Right ventricle myocardium inferior (tissue), 1 donor: ENCODE measurements around the gene PLA2G4D. TPM values are rescaled to one million over a fixed set of nuclear protein-coding genes. Genes with fewer than 3 reads are reported as not detected.
"Not testable (repeated sequence)": the region's sequence is repeated elsewhere in the genome, so short reads cannot be mapped to it uniquely, and the experiment has no call there.

Experiments used
- ATAC-seq: fragments of 200-7000 bp; cut with Tn5 transposase; one replicate; pipeline ENCODE4 v1.9.1; 2020; ENCODE audit warnings: mild to moderate bottlenecking, moderate library complexity
- DNase-seq: peaks from one replicate; pipeline ENCODE4 v3.0.0; 2021; ENCODE audit errors: missing footprints
- intact Hi-C: fragments of 100-400 bp; cut with DNase I; formaldehyde crosslinking; loops from one replicate; pipeline ENCODE4 v1.11.0; 2022
- total RNA-seq: library from RNA; stranded (reverse); fragmentation: NEBNext Ultra II Directional; extraction: Animal tissue kit (Norgen Biotek cat#: 25700); gene quantifications from one replicate; pipeline ENCODE4 v1.2.1, GENCODE V29; 2021
- donor health status: DM: no; HTN: yes; CAD: no; lungs with severe emphysema.

PLA2G4D gene
- total RNA-seq, 1 donor from 2014 or later = not detected

DNA sequence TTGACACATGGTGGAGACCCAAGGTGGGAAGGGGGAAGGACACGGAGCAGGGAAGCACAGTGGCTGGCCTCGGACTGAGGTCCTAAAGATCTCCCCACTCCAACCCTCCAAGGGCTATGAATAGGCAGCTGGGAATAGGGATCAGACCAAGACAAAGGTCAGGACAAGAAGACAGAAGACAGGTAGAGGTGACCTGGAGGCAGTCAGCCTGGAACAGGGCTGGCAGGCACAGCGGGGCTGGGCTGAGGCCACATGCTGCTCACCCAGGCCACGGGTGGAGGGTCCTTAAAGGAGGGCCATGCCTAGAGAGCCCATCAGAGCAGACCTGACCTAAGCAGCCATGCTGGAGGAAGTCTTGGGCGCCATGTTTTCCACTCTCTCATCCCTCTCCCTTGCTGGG lies 2.7 kb upstream of the PLA2G4D start:
- DNase-seq = no peak
- intact Hi-C loops = no loop called here

DNA sequence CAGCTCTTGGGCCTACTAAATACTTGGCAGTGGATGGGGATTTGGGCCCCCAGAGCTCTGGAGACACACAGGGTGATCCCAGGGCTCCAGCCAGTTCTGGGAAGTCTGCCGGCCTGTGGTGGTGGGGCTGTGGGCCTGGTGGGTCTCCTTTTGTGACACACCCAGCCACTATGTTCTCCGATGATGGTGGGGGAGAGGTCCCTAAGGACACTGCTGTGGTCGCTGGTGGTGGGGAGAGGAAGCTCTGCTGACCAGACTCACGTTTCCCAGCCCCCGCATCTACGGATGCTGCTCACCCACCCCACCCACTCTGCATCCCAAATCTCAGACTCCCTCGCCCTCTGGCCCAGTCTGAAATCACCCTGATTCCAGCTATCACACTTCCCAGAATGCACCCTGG lies 396 bp downstream of the PLA2G4D start:
- DNase-seq (no peak), ATAC-seq (no peak)
- intact Hi-C loops = no loop called here

More for the DNA sequence above, 2.7 kb upstream of the PLA2G4D start:
- no peak for ATAC-seq

DNA sequence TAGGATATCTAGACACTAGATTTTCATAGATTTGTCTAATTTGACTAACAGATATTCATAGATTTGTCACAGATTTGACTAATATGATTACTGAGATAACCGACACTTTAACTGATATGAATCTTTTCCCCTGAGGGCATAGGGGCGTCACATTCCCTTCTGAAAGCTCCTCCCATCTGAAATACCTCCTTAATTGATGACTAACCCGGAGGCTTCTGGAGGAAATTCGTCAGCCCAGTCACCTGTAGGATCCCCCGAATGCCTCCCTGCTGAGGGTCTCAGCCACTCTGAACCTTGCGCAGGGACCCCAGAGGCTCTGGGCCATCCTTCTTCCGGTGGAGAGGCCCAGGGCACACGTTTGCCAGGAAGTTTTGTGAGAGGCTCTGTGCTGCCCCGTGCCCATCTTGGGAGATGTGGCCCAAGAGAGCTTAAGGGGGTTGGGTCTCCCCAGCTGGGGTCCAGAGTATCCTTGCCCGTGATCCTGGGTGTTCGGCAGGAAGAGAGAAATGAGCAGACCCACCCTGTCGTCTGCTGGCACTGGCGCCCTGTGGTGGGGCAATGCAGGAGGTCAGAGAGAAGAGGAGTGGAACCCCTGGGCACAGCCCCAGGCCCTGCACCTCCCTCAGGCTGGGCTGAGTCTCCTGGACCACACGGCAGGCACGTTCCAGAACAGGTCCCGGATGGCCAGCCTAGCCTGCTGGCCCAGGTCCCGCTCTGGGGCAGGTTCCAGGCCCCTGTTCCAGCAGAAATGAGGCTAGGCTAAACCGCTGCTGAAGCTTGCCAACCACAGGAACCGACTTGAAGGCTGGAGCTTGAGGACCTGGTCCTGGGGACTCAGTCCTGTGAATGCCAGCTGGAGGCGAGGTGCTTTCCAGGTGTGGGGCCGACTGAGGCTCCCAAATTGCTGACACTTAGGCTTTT lies 1.7 kb downstream of the PLA2G4D start:
- intact Hi-C loops = no loop called here
- DNase-seq = no peak
- peak; percentile 92 for ATAC-seq

DNA sequence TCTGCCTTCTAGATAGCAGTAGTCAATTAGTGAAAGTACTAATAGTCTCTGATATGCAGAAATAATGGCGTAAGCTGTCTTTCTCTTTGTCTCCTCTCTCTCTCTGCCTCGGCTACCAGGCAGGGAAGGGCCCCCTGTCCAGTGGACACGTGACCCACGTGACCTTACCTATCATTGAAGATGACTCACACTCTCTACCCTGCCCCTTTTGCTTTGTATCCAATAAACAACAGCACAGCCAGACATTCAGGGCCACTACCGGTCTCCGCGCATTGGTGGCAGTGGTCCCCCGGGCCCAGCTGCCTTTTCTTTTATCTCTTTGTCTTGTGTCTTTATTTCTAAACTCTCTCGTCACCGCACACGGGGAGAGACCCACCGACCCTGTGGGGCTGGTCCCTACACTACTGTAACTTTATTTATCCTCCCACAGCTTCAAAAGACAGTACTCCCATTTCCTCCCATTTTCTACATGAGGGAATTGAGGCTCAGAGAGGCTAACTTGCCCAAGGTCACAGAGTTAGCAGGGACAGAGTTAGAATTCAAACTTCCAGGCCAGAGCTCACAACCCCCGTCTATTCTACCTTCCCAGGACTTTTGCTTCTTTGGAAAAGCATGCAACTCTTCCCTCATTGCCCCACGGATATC lies 2.5 kb downstream of the PLA2G4D start:
- intact Hi-C loops = not testable (repeated sequence)

DNA sequence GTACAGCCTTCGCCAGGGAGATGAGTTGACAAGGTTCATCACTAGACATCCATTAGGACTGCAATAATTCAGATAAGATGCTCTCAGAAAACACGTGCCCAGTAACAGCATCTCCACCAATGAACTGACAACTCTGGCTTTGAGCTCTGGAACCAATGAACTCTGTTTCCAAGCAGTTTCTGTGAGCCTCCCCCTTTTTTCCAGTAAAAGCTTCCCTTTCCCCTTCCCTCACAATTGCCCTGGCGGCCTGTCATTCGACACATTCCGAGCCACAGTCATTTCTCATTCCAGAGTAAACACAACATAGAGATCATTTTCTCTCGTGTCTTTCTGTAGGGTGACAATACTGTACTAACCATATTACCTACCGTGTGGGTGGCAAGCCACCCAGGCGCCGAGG lies 3.6 kb downstream of the PLA2G4D start:
- DNase-seq (no peak), ATAC-seq (no peak)
- intact Hi-C loops = no loop called here

More for the DNA sequence above, 2.5 kb downstream of the PLA2G4D start:
- not testable (repeated sequence) for ATAC-seq, DNase-seq

DNA sequence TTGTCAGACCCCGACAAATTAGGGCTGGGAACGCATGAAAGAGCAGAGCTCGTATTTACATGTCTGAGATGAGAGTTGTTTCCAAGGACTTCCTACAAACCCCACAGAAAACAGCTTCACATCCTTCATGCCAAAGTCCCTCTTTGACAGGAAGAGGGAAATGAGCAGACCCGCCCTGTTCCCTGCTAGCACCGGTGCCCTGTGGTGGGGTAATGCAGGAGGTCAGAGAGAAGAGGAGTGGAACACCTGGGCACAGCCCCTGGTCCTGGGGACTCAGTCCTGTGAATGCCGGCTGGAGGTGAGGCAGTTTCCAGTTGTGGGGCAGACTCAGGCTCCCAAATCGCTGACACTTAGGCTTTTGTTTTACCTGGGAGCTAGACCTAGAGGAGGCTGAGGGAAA lies 4.0 kb downstream of the PLA2G4D start:
- no peak for ATAC-seq
- intact Hi-C loops = no loop called here
- no peak for DNase-seq

DNA sequence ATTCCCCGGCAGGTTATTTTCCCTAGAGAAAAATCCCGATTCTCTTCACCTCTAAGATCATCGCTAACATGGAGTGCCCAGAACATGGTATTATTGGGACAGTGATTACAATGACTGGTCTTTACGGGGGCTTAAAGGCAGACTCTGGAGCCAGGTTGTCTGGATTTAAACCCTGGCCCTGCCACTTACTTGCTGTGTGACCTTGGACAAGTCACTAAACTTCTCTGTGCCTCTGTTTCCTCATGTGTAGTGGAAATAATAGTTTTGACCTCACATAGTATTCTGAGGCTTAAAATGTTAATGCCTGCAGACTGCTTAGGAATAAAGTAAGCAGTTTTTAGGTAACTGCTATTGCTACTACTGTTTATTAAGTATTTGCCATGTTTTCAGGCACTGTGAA lies 4.4 kb downstream of the PLA2G4D start:
- intact Hi-C loops = no loop called here

DNA sequence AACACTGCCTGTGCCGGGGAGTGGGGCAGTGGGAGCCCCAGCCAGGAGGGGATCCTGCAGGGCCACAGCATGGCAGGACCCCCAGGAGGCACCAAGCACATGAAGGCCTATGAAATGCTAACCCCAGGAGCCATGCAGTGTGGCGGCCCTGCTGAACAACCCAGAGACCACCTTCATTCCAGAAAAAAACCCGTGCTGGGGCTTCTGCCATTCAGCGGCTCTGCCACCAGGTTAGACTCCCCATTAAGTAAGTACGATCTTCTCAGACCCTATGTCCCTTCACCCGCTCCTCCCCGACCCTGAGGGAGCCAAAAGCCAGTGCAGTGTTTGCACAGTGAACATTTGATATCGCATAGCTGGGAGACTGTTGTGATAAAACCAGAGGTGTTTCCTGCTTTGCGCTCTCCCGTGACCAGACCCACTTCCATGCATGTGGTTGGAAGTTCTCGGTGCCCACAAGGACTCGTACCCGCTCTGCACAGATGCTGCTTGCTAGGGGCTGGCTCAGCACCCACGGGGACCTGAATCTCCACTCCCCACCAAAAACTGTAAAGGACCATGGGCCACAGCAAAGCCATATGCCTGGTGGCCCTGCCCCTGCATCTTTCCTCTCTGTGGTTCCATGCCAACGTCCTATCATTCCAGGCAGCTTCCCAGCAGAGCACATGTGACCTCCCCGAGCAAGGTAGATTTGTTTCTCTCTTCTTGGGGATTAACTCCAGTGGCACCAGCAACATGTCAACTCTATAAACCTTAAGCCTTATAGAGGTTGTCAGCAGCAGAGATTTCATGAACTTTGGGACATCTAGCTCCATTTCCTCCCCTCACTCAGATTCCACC lies 5.3 kb downstream of the PLA2G4D start:
- DNase-seq = no peak
- no peak for ATAC-seq
- intact Hi-C loops = no loop called here

More for the DNA sequence above, 4.4 kb downstream of the PLA2G4D start:
- DNase-seq = no peak
- ATAC-seq = no peak

DNA sequence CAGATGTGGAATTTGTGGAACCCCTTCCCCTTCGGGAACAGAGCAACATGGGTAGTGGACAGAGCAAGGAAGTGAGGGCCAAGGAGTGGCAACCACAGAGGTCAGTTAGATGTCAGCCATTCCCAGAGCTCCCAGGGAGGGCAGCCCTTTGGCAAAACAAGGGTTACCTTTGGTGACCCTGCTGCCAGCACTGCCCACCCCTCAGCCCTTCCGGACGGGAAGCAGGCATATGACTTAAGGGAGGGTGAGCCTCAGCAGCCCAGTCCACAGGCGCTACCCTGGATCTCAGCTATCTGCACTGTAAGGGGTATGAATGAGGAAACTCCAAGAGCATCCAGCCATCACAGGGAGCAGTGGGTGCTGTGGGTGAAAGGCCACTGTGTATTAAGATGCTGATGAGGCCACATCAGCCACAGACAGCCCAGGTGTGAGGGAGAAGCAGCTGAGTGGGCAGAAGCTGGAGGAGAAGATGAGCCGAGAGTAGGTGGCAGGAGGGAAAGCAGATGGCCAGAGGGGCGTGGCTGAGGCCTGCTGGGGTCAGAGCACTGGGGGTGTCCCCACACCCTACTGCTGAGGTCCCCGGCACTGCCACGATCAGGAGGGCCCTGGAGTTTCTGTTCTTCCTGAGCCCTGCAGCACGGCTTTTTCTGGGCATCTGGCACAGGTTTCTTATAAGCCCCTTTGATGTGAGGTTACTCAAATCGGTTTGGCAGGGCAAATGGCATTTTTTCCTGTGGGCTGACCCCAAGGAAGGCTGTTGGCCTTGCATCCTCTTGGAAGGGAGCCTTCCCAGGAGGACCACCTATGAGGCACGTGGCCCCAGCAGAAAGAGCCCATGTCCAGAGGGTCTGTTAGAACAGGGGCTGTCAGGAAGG lies 6.2 kb downstream of the PLA2G4D start:
- no peak for ATAC-seq
- intact Hi-C loops = no loop called here

DNA sequence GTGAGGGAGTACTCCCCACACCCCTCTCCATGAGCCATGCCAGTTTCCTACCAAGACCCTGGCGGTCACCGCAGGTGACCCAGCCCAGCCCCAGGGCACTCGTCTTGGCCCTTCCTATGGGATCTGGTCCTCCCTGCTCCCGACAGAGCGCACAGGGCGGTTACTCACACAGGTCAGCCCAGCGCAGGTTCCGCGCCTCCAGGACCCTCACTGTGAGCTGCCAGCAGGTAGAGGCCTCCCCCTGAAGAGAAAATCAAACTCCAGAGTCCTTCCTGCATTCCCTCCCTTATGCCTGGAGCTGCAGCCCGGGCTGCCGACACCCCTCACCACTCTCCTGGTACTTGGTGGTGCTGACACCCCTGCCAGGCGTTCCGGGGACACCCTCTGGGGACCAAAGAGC lies 6.9 kb downstream of the PLA2G4D start:
- DNase-seq (no peak), ATAC-seq (no peak)
- intact Hi-C loops = no loop called here

More for the DNA sequence above, 6.2 kb downstream of the PLA2G4D start:
- no peak for DNase-seq

DNA sequence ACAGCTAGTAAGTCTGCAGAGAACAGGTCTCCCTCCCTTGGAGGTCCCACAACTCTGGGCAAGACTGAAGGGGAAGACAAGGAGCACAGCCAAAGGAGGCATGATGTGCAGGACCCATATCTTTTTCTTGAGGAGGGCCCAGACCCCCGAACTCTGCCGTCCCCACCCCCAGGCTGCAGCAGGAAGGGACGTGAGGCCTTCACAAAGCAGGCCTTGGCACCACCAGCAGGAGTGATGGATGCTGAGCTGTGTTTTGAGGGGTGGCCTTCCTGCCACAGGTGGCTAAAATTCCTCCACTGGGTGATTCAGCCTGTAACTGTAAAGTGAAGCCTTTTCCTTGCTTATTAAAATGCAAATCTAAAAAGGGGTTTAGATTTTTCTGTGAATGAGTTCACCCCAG lies 8.6 kb downstream of the PLA2G4D start:
- ATAC-seq = no peak
- DNase-seq = no peak
- intact Hi-C loops = no loop called here

DNA sequence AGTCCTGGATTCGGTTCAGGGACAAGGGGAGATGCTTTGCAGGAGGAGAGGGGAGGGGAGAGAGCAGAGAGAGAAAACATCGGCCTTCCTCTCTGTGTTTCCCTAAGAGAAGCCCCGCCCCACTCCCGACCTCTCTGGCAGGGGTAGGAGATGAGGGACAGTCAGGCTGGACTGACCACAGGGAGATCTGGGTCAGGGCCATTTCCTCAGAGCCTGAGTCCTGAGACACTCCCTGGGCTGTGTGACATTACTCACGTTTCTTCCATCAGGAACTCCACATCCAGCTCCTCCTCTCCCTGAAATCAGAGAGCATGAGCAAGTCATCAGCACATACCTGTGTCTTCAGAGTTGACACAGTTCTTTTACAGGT lies 9.1 kb downstream of the PLA2G4D start:
- intact Hi-C loops = no loop called here
- DNase-seq (no peak), ATAC-seq (no peak)

DNA sequence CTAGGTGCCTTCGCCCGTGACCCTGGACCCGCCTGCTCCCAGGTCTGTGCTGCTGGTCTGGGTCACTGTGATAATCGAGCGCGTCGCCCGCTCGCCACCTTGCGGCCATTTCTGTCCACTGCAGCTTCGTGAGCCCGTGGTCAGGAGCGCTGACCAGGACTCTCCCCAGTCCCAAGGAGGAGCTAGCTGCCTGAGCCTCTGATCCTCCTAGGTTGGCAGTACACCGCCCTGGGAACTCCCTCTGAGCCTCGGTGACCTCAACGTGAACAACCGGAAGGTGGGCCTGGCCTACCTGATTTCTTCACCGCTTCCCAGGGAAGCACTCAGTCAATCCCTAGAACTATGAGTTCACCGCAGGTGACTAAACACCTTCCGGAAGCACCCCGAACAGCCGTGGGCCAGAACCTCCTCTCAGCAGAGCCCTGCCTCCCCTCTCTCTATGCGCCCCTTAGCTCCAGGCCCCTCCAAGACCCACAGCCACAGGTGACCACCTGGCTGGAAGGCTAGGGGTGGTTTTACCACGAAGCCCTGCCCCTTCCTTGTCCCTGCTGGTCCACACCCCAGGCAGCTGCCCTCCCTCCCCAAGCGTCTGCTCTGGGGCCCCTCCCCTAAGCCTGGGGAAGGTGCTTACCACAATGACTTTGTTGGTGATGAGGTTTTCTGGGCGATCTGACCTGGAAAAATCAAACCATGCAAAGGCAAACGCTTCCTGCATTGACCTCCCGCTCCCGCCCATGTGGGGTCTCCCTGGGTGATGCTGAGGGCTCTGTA lies 9.7 kb downstream of the PLA2G4D start:
- DNase-seq (no peak), ATAC-seq (peak; percentile 74)
- intact Hi-C loops = no loop called here

DNA sequence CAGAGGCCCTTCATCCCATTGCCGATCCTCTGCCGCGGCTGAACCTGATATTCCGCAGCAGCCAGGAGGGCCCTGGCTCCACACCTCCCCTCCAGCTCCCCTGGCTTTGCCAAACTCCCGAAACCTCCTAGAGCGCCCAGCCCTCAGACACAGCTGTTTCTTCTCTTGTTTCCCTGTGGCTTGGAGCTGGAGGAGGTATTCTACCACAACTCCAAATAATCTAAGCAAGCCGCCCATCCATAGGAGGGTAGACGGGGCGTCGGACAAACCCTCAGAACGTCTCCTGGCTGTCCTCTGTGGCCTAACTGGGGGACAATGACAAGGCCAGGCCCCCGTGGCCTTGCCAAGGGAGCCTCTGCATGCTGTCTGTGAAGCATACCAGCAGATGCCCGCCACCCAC lies 10.4 kb downstream of the PLA2G4D start:
- DNase-seq (no peak), ATAC-seq (no peak)
- intact Hi-C loops = no loop called here

DNA sequence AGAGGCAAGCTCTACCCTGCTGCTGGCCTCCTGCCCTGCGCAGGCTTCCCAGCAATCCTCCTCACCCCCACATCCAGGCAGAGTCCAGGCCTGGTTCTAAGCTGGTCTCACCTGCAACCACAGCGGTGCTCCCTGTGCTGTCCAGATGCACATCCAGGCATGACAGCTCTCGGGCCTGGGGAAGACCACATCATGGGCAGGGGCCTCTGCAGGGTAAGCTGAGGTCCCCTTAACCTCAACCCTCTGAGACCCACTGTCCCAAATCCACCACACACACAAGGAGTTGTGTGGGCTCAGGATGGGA lies 10.8 kb downstream of the PLA2G4D start:
- intact Hi-C loops = no loop called here
- ATAC-seq = no peak

DNA sequence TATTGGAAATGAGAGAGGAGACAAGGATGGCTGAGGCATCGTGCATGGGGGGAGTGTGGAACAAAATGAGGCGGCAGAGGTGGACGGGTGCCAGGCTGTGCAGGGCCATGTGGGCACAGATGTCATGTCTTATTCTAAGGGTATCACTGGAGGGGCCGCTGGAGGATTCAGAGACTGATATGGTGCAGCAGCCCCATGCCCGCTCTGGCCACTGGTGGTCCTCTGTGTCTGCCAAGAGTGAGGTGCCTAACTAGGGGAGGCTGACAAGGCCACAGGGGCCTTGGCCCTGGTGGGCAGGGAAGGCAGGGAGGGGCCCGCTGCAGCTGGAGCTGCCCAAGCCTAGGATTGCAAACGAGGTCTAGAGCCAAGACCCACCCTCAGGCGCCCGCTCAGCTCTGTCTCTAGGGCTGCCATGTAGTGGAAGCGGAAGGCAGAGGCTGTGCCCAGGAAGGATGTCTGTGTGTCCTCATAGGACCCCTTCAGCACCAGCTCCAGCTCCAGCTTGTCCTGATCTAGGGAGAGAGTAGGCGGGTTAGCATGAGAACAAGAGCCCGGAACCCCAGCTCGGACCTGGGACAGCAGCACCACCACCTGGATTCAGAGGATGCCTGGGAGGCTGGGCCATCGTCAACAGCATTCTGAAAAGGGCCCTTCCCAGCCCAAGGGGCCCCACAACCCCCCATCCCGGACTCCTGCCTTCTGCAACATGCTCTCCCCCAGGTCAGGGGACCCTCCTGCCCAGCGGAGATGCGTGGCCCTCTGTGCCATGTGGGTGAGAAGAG lies 11.3 kb downstream of the PLA2G4D start:
- ATAC-seq = no peak
- intact Hi-C loops = no loop called here
- no peak for DNase-seq

More for the DNA sequence above, 10.8 kb downstream of the PLA2G4D start:
- no peak for DNase-seq

DNA sequence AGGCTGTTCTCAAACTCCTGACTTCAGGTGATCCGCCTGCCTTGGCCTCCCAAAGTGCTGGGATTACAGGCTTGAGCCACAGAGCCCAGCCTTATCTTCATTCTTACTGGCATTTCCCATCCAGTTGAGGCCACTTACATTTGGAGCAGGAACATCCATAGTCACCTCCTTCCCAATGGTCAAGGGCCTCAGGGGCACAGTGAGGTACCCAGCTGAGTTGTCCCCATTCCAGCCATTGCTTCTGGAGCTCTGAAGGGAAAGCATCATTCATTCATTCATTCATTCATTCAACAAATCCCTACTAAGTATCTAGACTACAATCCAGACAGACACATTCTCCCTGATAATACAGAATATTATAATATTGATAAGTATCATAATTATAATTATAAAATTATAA lies 12.2 kb downstream of the PLA2G4D start:
- ATAC-seq (no peak), DNase-seq (no peak)
- intact Hi-C loops = no loop called here
